Endodermal cell (in vitro differentiated cells): ENCODE measurements around the gene SLC25A11. TPM values are rescaled to one million over a fixed set of nuclear protein-coding genes. Genes with fewer than 3 reads are reported as not detected.

ENCODE experiments used
- DNase-seq: peaks from one replicate; pipeline ENCODE4 v3.0.0-alpha.2; 2017
- H3K27ac ChIP-seq: 2 replicates; pipeline ENCODE4 v1.5.1; 2013; ENCODE audit warnings: mild to moderate bottlenecking, low read depth, low read length, moderate library complexity
- H3K27me3 ChIP-seq: 2 replicates; pipeline ENCODE4 v1.6.1; 2013; ENCODE audit warnings: mild to moderate bottlenecking, low read length, moderate library complexity; ENCODE audit not compliant: insufficient read depth, control insufficient read depth, poor library complexity, severe bottlenecking
- H3K36me3 ChIP-seq: 2 replicates; pipeline ENCODE4 v1.7.0; 2013; ENCODE audit warnings: mild to moderate bottlenecking, low read length, moderate library complexity; ENCODE audit not compliant: control insufficient read depth, insufficient read depth
- H3K4me1 ChIP-seq: one replicate; pipeline ENCODE4 v1.7.0; 2013; ENCODE audit warnings: low read length; ENCODE audit not compliant: control insufficient read depth, insufficient read depth
- H3K4me3 ChIP-seq: 2 replicates; pipeline ENCODE4 v1.5.1; 2013; ENCODE audit warnings: mild to moderate bottlenecking, low read length, moderate library complexity
- H3K9ac ChIP-seq: 2 replicates; pipeline ENCODE4 v1.6.1; 2013; ENCODE audit warnings: mild to moderate bottlenecking, low read length, moderate library complexity; ENCODE audit not compliant: poor library complexity, severe bottlenecking; ENCODE audit errors: extremely low read depth
- H3K9me3 ChIP-seq: 2 replicates; pipeline ENCODE4 v1.6.1; 2013; ENCODE audit warnings: mild to moderate bottlenecking, low read length, moderate library complexity; ENCODE audit not compliant: control insufficient read depth
- H3K27ac Mint-ChIP-seq: 2 replicates; pipeline ENCODE4 v1.8.0; 2020; ENCODE audit warnings: mixed read lengths
- H3K27me3 Mint-ChIP-seq: 2 replicates; pipeline ENCODE4 v1.8.0; 2021; ENCODE audit warnings: mild to moderate bottlenecking, mixed read lengths; ENCODE audit not compliant: insufficient read depth
- H3K36me3 Mint-ChIP-seq: 2 replicates; pipeline ENCODE4 v1.8.0; 2020; ENCODE audit warnings: low read depth, mixed read lengths
- H3K4me1 Mint-ChIP-seq: 2 replicates; pipeline ENCODE4 v1.8.0; 2020; ENCODE audit warnings: mixed read lengths
- H3K4me3 Mint-ChIP-seq: 2 replicates; pipeline ENCODE4 v1.8.0; 2020; ENCODE audit warnings: mild to moderate bottlenecking, moderate library complexity, mixed read lengths
- H3K9me3 Mint-ChIP-seq: 2 replicates; pipeline ENCODE4 v1.8.0; 2020; ENCODE audit warnings: mild to moderate bottlenecking, mixed read lengths
- WGBS, 2 experiments: methylation state at CpG; one replicate each; pipeline versions ENCODE4 v1.1.5 to v1.1.7; 2013; ENCODE audit warnings: missing lambda C conversion rate in 2 of 2, mixed read lengths in 1 of 2; ENCODE audit not compliant: insufficient coverage in 1 of 2, insufficient read length in 1 of 2; 5-methylcytosine and 5-hydroxymethylcytosine counted together
- total RNA-seq, 2 donors: library from RNA; stranded (reverse); fragmentation: NEBNext Ultra II Directional in 1 of 2; extraction: Animal tissue kit (Norgen Biotek cat#: 25700) in 1 of 2; gene quantifications; 2 replicates in 1 of 2; 3 replicates in 1 of 2; pipeline ENCODE4 v1.2.1, GENCODE V29; 2021
- TF ChIP-seq, protein P1 (sequence below): fragments of 200-600 bp; sonication (generic); conservative IDR thresholded peaks from 2 replicates; pipeline ENCODE4 v1.5.0; 2021; ENCODE audit warnings: antibody characterized with exemption, mild to moderate bottlenecking

SLC25A11 gene
- total RNA-seq, 2 donors from 2014 or later = 59.9 to 76.9 TPM

DNA sequence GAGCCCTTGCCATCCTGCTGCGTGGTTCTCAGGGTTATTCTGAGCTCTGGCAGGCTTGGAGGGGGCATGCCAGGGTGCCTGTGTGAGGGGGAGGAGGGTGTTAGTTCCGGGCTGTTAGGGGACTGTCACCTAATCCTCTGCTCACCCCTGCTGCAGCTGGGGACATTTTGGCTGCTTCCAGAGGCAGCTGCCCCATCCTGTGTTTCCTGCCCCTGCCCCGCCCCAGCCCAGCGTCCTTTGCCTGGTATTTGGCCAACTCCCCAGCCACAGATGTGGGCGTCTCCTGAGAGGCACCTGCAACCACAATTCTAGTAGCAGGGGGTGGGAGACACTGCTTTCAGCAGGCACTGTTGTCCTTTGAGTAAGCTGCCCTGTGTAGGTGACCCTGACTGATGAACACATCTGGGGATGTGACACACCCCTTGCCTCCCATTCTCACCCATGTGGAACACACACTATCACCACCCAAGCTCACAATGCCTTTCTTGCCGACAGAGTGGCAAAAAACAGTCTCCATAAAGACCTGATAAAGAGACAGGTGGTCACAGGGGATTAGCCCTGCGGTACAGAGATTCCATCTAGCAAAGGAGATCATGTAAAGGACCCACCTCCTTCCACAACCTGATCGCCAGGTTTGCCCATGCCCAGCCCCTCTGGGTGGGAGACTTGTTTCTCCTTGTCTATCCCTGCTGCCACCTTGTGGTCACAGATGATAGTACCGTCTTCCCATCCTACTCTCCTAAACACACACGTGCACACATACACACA, 36.6 kb downstream of the SLC25A11 start, which contains the start of gene CHRNE:
Gene CHRNE (minus strand): TSS at position 48 of the 768 bp plus-strand sequence. CDS start 35 bp downstream, at position 13.
- no peaks in the 10 kb centered on the region for H3K4me1 ChIP-seq
- Mint-ChIP-seq H3K4me3 (no peak within 1 kb of the TSS), H3K9me3 (no peaks in the 10 kb centered on the region), H3K27me3 (peaks cover 20% of the 10 kb centered on the region), H3K27ac (peak within 1 kb of the TSS; percentile 19), H3K36me3 (no peaks in the 10 kb centered on the region), H3K4me1 (peaks cover 6% of the 10 kb centered on the region)
- WGBS, 2 experiments = 50 to 51% methylated on average over 9 to 10 of the region's 10 CpGs
- peak; percentile 97 for DNase-seq
- no peaks in the 10 kb centered on the region for H3K36me3 ChIP-seq
- TF ChIP-seq, protein P1, sequence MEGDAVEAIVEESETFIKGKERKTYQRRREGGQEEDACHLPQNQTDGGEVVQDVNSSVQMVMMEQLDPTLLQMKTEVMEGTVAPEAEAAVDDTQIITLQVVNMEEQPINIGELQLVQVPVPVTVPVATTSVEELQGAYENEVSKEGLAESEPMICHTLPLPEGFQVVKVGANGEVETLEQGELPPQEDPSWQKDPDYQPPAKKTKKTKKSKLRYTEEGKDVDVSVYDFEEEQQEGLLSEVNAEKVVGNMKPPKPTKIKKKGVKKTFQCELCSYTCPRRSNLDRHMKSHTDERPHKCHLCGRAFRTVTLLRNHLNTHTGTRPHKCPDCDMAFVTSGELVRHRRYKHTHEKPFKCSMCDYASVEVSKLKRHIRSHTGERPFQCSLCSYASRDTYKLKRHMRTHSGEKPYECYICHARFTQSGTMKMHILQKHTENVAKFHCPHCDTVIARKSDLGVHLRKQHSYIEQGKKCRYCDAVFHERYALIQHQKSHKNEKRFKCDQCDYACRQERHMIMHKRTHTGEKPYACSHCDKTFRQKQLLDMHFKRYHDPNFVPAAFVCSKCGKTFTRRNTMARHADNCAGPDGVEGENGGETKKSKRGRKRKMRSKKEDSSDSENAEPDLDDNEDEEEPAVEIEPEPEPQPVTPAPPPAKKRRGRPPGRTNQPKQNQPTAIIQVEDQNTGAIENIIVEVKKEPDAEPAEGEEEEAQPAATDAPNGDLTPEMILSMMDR = peak; percentile 86
- no peaks in the 10 kb centered on the region for H3K27me3 ChIP-seq
- no peak within 1 kb of the TSS for H3K27ac ChIP-seq
- H3K9me3 ChIP-seq = no peaks in the 10 kb centered on the region
- no peak within 1 kb of the TSS for H3K4me3 ChIP-seq
- no peak within 1 kb of the TSS for H3K9ac ChIP-seq

DNA sequence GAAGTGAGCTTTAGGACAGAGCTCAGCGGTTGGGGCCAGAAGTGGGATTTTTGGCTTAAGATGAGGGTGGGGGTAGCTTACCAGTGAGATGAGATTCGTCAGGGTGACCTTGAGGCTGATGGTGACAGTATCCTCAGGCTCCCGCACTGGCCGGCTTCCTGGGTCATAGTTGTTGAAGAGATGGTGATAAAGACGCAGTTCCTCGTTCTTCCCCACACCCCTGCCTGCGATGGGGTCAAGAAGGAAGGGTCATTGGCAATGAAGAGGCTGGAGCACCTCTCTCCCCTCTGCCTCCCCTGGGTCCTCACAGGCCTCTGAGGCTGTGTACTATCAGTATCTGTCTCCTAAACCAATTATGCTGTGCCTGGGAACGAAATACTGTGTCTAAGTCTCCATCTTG, 37.3 kb downstream of the SLC25A11 start:
- no peaks in the 10 kb centered on the region for H3K4me1 ChIP-seq
- peaks cover 20% of the 10 kb centered on the region for H3K27me3 Mint-ChIP-seq
- no peak overlapping the region for H3K4me3 ChIP-seq
- no peaks in the 10 kb centered on the region for H3K36me3 Mint-ChIP-seq
- WGBS, 2 experiments = 90 to 91% methylated on average over 3 to 8 of the region's 8 CpGs
- H3K4me1 Mint-ChIP-seq = peaks cover 6% of the 10 kb centered on the region
- no peak overlapping the region for H3K27ac Mint-ChIP-seq
- no peak overlapping the region for H3K4me3 Mint-ChIP-seq
- no peak overlapping the region for H3K27ac ChIP-seq
- no peaks in the 10 kb centered on the region for H3K9me3 Mint-ChIP-seq
- no peak for DNase-seq
- no peaks in the 10 kb centered on the region for H3K36me3 ChIP-seq
- no peaks in the 10 kb centered on the region for H3K9me3 ChIP-seq
- no peaks in the 10 kb centered on the region for H3K27me3 ChIP-seq
- no peak overlapping the region for H3K9ac ChIP-seq
- TF ChIP-seq, protein P1 = no peak

DNA sequence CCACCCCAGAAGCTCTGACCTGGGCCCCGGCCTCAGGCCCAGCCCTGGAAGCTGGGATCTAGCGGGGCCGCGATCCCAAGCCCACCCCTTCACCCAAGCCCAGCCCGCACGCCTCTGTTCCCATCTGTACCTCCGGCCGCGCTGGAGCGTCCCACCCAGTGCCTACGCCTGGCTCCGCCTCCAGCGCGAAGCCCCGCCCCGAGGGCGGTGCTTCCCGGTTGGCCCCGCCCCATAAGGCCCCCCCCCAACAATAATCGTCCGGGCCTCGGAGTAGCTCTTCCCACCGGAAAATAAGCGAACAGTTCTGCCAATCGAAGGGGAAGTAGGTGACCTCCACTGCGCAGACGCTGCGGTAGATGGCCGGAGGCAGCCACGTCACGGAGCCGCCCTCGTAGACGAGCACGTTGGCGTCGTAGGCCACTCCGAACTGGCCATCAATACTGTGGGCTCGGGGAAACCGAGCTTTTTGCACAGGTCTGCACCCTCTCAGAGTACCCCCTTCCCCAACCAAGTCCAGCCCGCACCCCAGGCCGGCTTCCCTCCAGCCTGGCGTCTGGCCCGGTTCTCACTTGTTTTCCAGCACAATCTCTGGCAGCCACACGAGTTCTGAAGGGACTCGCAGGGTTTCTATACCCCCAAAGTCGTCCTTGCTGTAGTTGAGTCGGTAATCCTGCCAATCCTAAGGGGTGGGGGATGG, 38.0 kb downstream of the SLC25A11 start:
- Mint-ChIP-seq H3K9me3 (no peaks in the 10 kb centered on the region), H3K36me3 (peaks cover 6% of the 10 kb centered on the region), H3K27ac (no peak overlapping the region), H3K4me3 (no peak overlapping the region), H3K27me3 (peaks cover 20% of the 10 kb centered on the region), H3K4me1 (peaks cover 6% of the 10 kb centered on the region)
- Histone ChIP-seq H3K27ac (no peak overlapping the region), H3K9me3 (no peaks in the 10 kb centered on the region), H3K4me3 (no peak overlapping the region), H3K36me3 (no peaks in the 10 kb centered on the region), H3K27me3 (no peaks in the 10 kb centered on the region), H3K4me1 (no peaks in the 10 kb centered on the region), H3K9ac (no peak overlapping the region)
- TF ChIP-seq, protein P1 = no peak
- DNase-seq = peak; percentile 51
- WGBS, 2 experiments = 93 to 95% methylated on average over 28 to 48 of the region's 48 CpGs
